IMR-90 (cell line): Measurements from ENCODE around the gene ANKRD42. TPM values are rescaled to one million over a fixed set of nuclear protein-coding genes. Genes with fewer than 3 reads are reported as not detected.
A peak's percentile ranks its signal among the peaks of the same experiment; 100 is the strongest.

Experiments used
- ATAC-seq: fragments of 200-7000 bp; cut with Tn5 transposase; 2 replicates; pipeline ENCODE4 v1.9.1; 2020; ENCODE audit warnings: low read depth, mild to moderate bottlenecking, moderate library complexity
- BruUV-seq: library from RNA; stranded (reverse); fragments of 400-500 nt; replicated peaks from 2 replicates; lab custom pipeline; 2021; lab: Mats Ljungman, UMichigan
- CTCF ChIA-PET: fragments of 300-600 bp; formaldehyde crosslinking; extraction: SDS; loops from one replicate; lab custom pipeline; 2021; ENCODE audit warnings: antibody characterized with exemption; lab: Yijun Ruan, JAX
- POLR2A ChIA-PET: fragments of 300-600 bp; sonication (Branson Sonifier 250); formaldehyde crosslinking; loops from one replicate; lab custom pipeline; 2022; ENCODE audit warnings: antibody characterized with exemption; ENCODE audit not compliant: unreplicated experiment; lab: Charles Lee
- DNase-seq: peaks from one replicate; pipeline ENCODE4 v3.0.0; 2013
- H2AFZ ChIP-seq: replicated peaks from 2 replicates; pipeline ENCODE3; 2013; ENCODE audit warnings: low read length, mild to moderate bottlenecking; ENCODE audit not compliant: poor library complexity
- H2AK5ac ChIP-seq: 2 replicates; pipeline ENCODE4 v1.6.1; 2013; ENCODE audit warnings: low read depth, low read length, inconsistent platforms
- H2AK9ac ChIP-seq: replicated peaks from 2 replicates; pipeline ENCODE3; 2013; ENCODE audit warnings: mild to moderate bottlenecking, low read depth, low read length, moderate library complexity; ENCODE audit not compliant: poor library complexity
- H2BK120ac ChIP-seq: 2 replicates; pipeline ENCODE4 v1.6.1; 2013; ENCODE audit warnings: low read depth, low read length, inconsistent platforms
- H2BK15ac ChIP-seq: 3 replicates; pipeline ENCODE4 v1.6.1; 2013; ENCODE audit warnings: low read depth, low read length, inconsistent platforms
- H2BK20ac ChIP-seq: 2 replicates; pipeline ENCODE4 v1.6.1; 2013; ENCODE audit warnings: low read depth, mild to moderate bottlenecking, inconsistent platforms, low read length, moderate library complexity
- H2BK5ac ChIP-seq: 2 replicates; pipeline ENCODE4 v1.6.1; 2013; ENCODE audit warnings: mild to moderate bottlenecking, low read depth, low read length, inconsistent platforms; ENCODE audit not compliant: poor library complexity, severe bottlenecking
- H3K14ac ChIP-seq: replicated peaks from 2 replicates; pipeline ENCODE4 v1.6.1; 2013; ENCODE audit warnings: low read depth, low read length, inconsistent platforms
- H3K18ac ChIP-seq: 2 replicates; pipeline ENCODE4 v1.6.1; 2013; ENCODE audit warnings: low read depth, low read length, control low read depth
- H3K23ac ChIP-seq: 2 replicates; pipeline ENCODE4 v1.6.1; 2013; ENCODE audit warnings: low read depth, low read length, inconsistent platforms
- H3K27ac ChIP-seq: 2 replicates; pipeline ENCODE4 v1.5.1; 2013; ENCODE audit warnings: mild to moderate bottlenecking, control low read depth, low read length; ENCODE audit not compliant: insufficient read depth
- H3K27me3 ChIP-seq: 2 replicates; pipeline ENCODE4 v1.6.1; 2013; ENCODE audit warnings: low read length; ENCODE audit not compliant: control insufficient read depth, insufficient read depth
- H3K36me3 ChIP-seq: 2 replicates; pipeline ENCODE4 v1.6.1; 2013; ENCODE audit warnings: low read length, mixed read lengths; ENCODE audit not compliant: control insufficient read depth, insufficient read depth
- H3K4ac ChIP-seq: 2 replicates; pipeline ENCODE4 v1.6.1; 2013; ENCODE audit warnings: low read depth, low read length, inconsistent platforms
- H3K4me1 ChIP-seq: 2 replicates; pipeline ENCODE4 v1.6.1; 2013; ENCODE audit warnings: low read length, mixed read lengths; ENCODE audit not compliant: control insufficient read depth, insufficient read depth
- H3K4me2 ChIP-seq: 2 replicates; pipeline ENCODE4 v1.6.1; 2013; ENCODE audit warnings: low read depth, mild to moderate bottlenecking, control low read depth, low read length, moderate library complexity
- H3K4me3 ChIP-seq: 2 replicates; pipeline ENCODE4 v1.5.1; 2013; ENCODE audit warnings: low read depth, mild to moderate bottlenecking, control low read depth, low read length, moderate library complexity; ENCODE audit not compliant: insufficient read depth
- H3K56ac ChIP-seq: 2 replicates; pipeline ENCODE4 v1.6.1; 2013; ENCODE audit warnings: low read length, inconsistent platforms; ENCODE audit not compliant: insufficient read depth; ENCODE audit errors: extremely low read depth
- H3K79me1 ChIP-seq, 2 experiments: 2 replicates each; pipeline ENCODE4 v1.6.1; 2013; ENCODE audit warnings: low read length in 2 of 2, inconsistent platforms in 1 of 2, low read depth in 1 of 2
- H3K9ac ChIP-seq: 2 replicates; pipeline ENCODE4 v1.6.1; 2013; ENCODE audit warnings: low read depth, low read length, control low read depth
- H3K9me1 ChIP-seq: 2 replicates; pipeline ENCODE4 v1.6.1; 2013; ENCODE audit warnings: low read length, inconsistent platforms; ENCODE audit not compliant: insufficient read depth
- H3K9me3 ChIP-seq: 2 replicates; pipeline ENCODE4 v1.6.1; 2013; ENCODE audit warnings: low read length; ENCODE audit not compliant: control insufficient read depth, insufficient read depth
- H4K20me1 ChIP-seq: 2 replicates; pipeline ENCODE4 v1.6.1; 2013; ENCODE audit warnings: low read length, inconsistent platforms; ENCODE audit not compliant: insufficient read depth
- H4K5ac ChIP-seq: 2 replicates; pipeline ENCODE4 v1.6.1; 2013; ENCODE audit warnings: mild to moderate bottlenecking, low read depth, low read length, control low read depth
- H4K8ac ChIP-seq, 2 experiments: 2 replicates each; pipeline ENCODE4 v1.6.1; 2013; ENCODE audit warnings: low read depth in 2 of 2, low read length in 2 of 2, control low read depth in 1 of 2, inconsistent platforms in 1 of 2
- H4K91ac ChIP-seq: 2 replicates; pipeline ENCODE4 v1.6.1; 2013; ENCODE audit warnings: low read depth, low read length, inconsistent platforms; ENCODE audit not compliant: insufficient read depth
- BHLHE40 ChIP-seq: fragments of 150-350 bp; IDR thresholded peaks from 2 replicates; pipeline ENCODE4 v1.6.1; 2016; ENCODE audit warnings: mild to moderate bottlenecking, low read depth, low read length
- CEBPB ChIP-seq: IDR thresholded peaks from 2 replicates; pipeline ENCODE4 v1.6.1; 2012; ENCODE audit warnings: low read depth, low read length, improper control_type of control experiment
- CHD1 ChIP-seq: IDR thresholded peaks from 2 replicates; pipeline ENCODE4 v1.6.1; 2012; ENCODE audit warnings: low read depth, low read length, improper control_type of control experiment
- FOS ChIP-seq: fragments of 150-350 bp; IDR thresholded peaks from 2 replicates; pipeline ENCODE4 v1.6.1; 2016; ENCODE audit warnings: low read depth, low read length
- MAZ ChIP-seq: IDR thresholded peaks from 2 replicates; pipeline ENCODE4 v1.6.1; 2012; ENCODE audit warnings: low read depth, mild to moderate bottlenecking, low read length, improper control_type of control experiment, moderate library complexity, borderline replicate concordance
- MXI1 ChIP-seq: IDR thresholded peaks from 2 replicates; pipeline ENCODE4 v1.6.1; 2012; ENCODE audit warnings: low read depth, mild to moderate bottlenecking, low read length, moderate library complexity, borderline replicate concordance
- RCOR1 ChIP-seq: IDR thresholded peaks from 2 replicates; pipeline ENCODE4 v1.6.1; 2012; ENCODE audit warnings: mild to moderate bottlenecking, low read length, improper control_type of control experiment; ENCODE audit not compliant: insufficient replicate concordance
- RFX5 ChIP-seq: IDR thresholded peaks from 2 replicates; pipeline ENCODE4 v1.8.0; 2012; ENCODE audit warnings: low read depth, mild to moderate bottlenecking, low read length, moderate library complexity
- WGBS, 2 experiments: methylation state at CpG; one replicate each; pipeline versions ENCODE4 v1.1.5 to v1.1.7; 2013; ENCODE audit warnings: missing lambda C conversion rate in 2 of 2; ENCODE audit not compliant: insufficient read length in 1 of 2; ENCODE audit errors: extremely low coverage in 2 of 2; 5-methylcytosine and 5-hydroxymethylcytosine counted together
- dilution Hi-C: fragments of 300-500 bp; cut with HindIII; formaldehyde crosslinking; loops from one replicate; pipeline ENCODE4 v1.14.3; 2018; ENCODE audit warnings: low sequenced_read_pairs; ENCODE audit not compliant: unreplicated experiment
- in situ Hi-C: fragments of 300-500 bp; cut with MboI; formaldehyde crosslinking; loops from 3 replicates; pipeline ENCODE4 v1.14.3; 2019; ENCODE audit warnings: low sequenced_read_pairs, inconsistent platforms, mixed read lengths
- intact Hi-C: fragments of 100-400 bp; cut with micrococcal nuclease; formaldehyde crosslinking; loops from 2 replicates; pipeline ENCODE4 v1.10.0; 2022
- polyA plus RNA-seq, 3 experiments: library from polyadenylated mRNA; depleted of rRNA; stranded (reverse); fragments of >200 nt; gene quantifications; 2 replicates each; pipeline ENCODE4 v1.2.3, GENCODE V29; 2012; ENCODE audit warnings: low replicate concordance in 1 of 3
- total RNA-seq: library from RNA; depleted of rRNA; stranded (reverse); fragments of >200 nt; gene quantifications from 2 replicates; pipeline ENCODE4 v1.2.3, GENCODE V29; 2012
- TF ChIP-seq, protein P1 (sequence below): fragments of 150-350 bp; IDR thresholded peaks from 2 replicates; pipeline ENCODE4 v1.6.1; 2017; ENCODE audit warnings: mild to moderate bottlenecking, antibody characterized with exemption, low read length, low read depth

The ANKRD42 gene
- total and polyA plus RNA-seq, 2 of the 4 experiments (the other 2 are of a cell fraction) = 5.2 to 5.6 TPM

DNA sequence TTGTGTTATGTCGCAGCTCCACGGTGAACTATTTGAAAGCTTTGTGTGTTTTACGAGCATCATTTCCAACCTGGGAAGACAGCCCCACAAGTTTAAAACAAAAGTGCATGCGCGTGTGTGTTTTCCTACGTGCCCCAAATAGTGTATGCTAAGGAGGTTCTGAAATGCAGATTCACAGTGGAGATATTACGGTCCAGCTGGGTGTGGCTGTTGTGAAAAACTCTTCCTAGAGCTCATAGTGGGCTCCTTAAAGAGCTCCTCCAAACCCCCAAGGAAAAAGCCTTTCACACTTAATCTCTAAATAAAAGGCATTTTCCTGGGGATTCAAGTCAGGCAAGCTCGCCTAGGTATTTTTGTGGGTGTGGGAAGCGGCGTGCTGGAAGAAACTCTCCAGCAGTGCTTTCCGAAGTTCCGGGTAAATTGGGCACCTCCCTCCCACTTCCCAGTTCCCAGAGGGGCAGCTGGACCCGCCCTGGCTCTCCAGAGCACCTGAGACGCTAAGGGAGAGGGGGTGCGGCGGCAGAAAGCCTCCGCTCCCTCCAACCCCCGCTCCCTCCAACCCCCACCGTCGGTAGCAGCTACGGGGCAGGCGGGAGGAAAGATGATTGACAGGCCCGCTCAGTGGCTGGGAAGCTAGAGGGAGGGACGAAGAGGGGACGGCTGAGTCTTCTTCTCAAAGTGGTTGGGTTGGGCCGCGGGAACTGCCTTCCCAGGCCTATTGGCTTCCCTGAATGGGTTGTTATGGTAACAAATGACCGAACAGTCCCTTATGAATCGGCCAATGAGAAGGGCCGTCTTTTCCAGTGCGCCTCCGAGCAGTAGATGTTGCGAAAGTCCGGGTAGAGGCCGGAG, 37.1 kb upstream of the ANKRD42 start:
- Histone ChIP-seq H2AK9ac (peak overlapping the region; percentile 3), H3K4me3 (peak overlapping the region; percentile 58), H4K5ac (peak overlapping the region; percentile 17), H2AFZ (peak overlapping the region; percentile 87), H3K9me1 (peaks cover 6% of the 10 kb centered on the region; the same call in 1 of the 2 replicates), H3K4ac (peak overlapping the region; percentile 46), H3K9me3 (no peaks in the 10 kb centered on the region), H2AK5ac (no peak overlapping the region), H2BK15ac (0 out of 3 replicates have a peak overlapping the region, but pooled peaks have one; percentile 4), H3K4me2 (peak overlapping the region; percentile 65), H3K36me3 (peaks cover 3% of the 10 kb centered on the region), H3K23ac (peak overlapping the region; percentile 25), H2BK20ac (no peak overlapping the region), H3K27me3 (no peaks in the 10 kb centered on the region), H3K79me1 (peaks cover 0 to 9% of the 10 kb centered on the region in 2 experiments; a peak in 2 of 4 replicates), H4K91ac (peak overlapping the region; percentile 34), H2BK5ac (peak overlapping the region; percentile 59), H3K4me1 (peaks cover 3% of the 10 kb centered on the region), H4K8ac (peak overlapping the region; percentile 75 to 78), H3K14ac (peak overlapping the region; percentile 11), H3K18ac (peak overlapping the region; percentile 1), H4K20me1 (peaks cover 43% of the 10 kb centered on the region), H2BK120ac (peak overlapping the region; percentile 10), H3K56ac (peak overlapping the region; percentile 65), H3K27ac (peak overlapping the region; percentile 60), H3K9ac (peak overlapping the region; percentile 55)
- WGBS, 2 experiments = 0% methylated on average over 3 of the region's 35 CpGs; no CpG with 5 or more reads in 1 of the 2 experiments
- intact Hi-C loops = loop anchor here (2.0 to 5.0 kb wide), 6 partner anchors 64 to 439 kb away; partner anchors contain the start of genes DDIAS and PRCP
- ATAC-seq (peak; percentile 92), DNase-seq (peak; percentile 100)
- TF ChIP-seq RFX5 = peak; percentile 100
- peak; percentile 98 for TF ChIP-seq MAZ
- 0 out of 2 replicates have a peak, but pooled peaks have one; percentile 14 for TF ChIP-seq BHLHE40
- peak; percentile 100 for TF ChIP-seq CEBPB
- TF ChIP-seq, protein P1, sequence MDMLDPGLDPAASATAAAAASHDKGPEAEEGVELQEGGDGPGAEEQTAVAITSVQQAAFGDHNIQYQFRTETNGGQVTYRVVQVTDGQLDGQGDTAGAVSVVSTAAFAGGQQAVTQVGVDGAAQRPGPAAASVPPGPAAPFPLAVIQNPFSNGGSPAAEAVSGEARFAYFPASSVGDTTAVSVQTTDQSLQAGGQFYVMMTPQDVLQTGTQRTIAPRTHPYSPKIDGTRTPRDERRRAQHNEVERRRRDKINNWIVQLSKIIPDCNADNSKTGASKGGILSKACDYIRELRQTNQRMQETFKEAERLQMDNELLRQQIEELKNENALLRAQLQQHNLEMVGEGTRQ = no peak
- TF ChIP-seq CHD1 = no peak
- TF ChIP-seq MXI1 = 0 out of 2 replicates have a peak, but pooled peaks have one; percentile 43
- no peak for TF ChIP-seq FOS
- no peak for TF ChIP-seq RCOR1
- dilution Hi-C loops = loop anchor here (25.0 kb wide), 1 partner anchor 94 kb away; the partner anchor contains the start of gene RAB30
- BruUV-seq = no TSS peak
- in situ Hi-C loops = no loop called here
- CTCF ChIA-PET = no interaction called here
- POLR2A ChIA-PET = interaction anchor here (0.5 to 1.1 kb wide), 3 partner anchors 11 to 255 kb away, joined by 3 to 7 read pairs (median 3); partner anchors contain the start of gene DDIAS
